ENCODE results near the gene CEP164.
"Not testable (repeated sequence)": the region's sequence is repeated elsewhere in the genome, so short reads cannot be mapped to it uniquely, and the experiment has no call there.

Gene CEP164

DNA sequence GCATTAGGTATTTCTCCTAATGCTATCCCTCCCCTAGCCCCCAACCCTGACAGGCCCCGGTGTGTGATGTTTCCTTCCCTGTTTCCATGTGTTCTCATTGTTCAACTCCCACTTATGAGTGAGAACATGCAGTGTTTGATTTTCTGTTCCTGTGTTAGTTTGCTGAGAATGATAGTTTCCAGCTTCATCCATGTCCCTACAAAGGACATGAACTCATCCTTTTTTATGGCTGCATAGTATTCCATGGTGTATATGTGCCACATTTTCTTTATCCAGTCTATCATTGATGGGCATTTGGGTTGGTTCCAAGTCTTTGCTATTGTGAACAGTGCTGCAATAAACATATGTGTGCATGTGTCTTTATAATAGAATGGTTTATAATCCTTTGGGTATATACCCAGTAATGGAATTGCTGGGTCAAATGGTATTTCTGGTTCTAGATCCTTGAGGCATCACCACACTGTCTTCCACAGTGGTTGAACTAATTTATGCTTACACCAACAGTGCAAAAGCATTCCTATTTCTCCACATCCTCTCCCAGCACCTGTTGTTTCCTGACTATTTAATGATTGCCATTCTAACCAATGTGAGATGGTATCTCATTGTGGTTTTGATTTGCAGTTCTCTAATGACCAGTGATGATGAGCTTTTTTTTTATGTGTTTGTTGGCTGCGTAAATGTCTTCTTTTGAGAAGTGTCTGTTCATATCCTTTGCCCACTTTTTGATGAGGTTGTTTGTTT is 71.6 kb downstream of the CEP164 start:
- not testable (repeated sequence) for DNase-seq

DNA sequence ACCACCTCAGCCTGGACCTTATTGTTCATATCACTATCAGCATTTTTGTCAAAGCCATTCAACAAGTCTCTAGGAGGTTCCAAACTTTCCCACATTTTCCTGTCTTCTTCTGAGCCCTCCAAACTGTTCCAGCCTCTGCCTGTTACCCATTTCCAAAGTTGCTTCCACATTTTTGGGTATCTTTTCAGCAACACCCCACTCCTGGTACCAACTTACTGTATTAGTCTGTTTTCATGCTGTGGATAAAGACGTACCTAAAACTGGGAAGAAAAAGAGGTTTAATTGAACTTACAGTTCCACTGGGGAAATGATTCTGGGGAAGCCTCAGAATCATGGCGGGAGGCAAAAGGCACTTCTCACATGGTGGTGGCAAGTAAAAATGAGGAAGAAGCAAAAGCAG is 78.2 kb downstream of the CEP164 start:
- not testable (repeated sequence) for DNase-seq

DNA sequence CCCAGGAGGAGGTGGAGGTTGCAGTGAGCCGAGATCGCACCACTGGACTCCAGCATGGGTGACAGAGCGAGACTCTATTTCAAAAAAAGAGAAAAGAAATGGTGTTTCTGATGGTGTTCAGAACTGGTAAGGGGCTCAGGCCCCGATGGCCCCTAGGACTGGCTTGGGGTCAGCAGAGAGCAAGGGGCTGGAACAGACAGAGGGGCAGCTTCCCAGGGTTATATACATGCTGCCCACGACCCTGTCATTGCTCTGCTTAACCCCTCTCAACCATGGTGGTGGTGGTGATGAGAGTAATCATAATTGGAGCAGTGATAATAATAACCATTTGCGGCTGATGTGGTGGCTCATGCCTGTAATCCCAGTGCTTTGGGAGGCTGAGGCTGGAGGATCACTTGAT is 79.4 kb downstream of the CEP164 start:
- no peak for DNase-seq

DNA sequence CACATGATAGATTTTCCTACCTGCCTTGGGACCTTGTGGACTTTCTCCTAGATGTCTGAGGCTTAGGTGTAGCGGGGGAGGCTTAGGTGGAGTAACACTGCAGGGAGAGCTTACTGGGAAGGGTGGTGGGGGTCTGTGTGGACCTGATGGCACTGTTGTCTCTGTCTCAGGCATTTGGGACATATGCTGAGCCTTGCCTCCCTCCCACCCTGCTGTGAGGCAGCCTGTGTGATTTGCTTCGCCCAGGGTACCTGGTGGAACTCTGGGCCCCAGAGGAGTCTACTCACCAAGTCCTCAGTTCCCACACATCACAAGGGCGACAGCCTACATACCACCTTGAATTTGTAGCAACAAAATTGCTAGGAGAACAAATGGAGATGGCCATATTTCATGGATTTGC is 80.7 kb downstream of the CEP164 start:
- no peak for DNase-seq

DNA sequence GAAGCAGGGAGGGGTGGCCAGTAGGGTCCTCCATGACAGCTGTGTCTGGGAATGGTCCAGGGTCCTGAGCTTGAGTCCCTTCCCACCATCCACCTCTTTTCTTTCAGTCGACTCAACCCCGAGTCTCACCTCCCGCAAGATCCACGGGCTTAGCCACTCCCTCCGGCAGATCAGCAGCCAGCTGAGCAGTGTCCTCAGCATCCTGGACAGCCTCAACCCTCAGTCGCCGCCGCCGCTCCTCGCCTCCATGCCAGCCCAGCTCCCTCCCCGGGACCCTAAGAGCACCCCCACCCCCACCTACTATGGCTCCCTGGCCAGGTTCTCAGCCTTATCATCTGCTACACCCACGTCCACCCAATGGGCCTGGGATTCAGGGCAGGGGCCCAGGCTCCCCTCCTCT is 81.9 kb downstream of the CEP164 start:
- DNase-seq, result no peak

DNA sequence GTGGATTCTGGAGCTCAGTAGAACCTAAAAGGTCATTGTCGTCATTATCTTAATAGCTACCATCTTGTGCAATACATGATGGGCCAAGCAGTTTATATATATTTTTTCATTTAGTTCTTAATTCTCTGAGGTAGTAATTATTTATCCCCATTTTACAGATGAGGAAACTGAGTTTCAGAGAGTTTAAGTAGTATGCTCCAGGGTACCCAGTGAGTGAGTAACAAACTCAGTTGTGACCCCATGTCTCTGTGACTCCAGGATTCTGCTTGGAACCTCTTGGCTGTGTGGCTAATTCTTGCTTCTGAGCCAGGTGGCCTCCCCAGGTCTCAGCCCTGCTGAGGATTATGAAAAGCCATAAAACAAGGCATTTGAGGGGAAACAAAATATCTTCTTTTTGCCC is 82.6 kb downstream of the CEP164 start:
- DNase-seq, result no peak

DNA sequence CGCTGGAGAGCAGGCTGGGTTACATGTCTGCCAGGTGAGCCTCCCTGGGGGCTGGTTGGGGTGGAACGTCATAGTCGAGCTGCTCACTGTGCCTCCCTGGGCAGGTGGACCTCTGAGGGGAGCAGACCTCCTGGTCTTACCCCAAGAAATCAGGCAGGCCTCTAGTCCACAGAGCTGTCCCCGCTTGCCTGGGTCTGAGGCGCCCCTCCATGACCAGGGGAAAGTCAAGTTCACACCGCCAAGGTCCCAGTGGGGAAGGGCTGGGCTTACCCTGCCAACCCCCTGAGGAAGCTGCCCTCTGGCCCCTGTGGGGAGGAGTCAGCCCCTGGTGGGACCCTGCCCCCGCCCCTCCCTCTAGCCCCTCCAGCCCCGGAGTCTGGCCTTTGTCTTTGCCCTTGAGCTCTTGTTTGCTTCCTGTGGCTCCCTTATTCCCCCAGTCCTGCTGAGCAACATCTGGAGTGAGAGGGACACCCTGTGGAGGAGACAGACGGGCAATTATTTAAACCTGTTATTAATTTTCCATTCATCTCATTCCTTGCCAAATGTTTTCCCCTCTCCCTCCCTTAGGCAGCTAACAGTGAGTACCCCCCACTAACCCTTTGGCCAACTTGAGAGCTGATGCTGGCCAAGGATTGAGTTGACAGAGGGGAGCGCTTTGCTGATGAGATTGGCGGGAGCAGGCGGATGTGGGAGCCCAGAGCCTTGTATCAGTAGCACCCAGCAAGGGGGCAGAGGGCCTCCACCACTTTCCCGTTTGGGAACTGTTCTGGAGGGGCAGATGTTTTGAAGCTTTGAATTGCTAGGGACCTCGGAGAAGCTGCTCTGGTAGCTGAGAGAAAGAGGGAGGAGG is 83.4 kb downstream of the CEP164 start:
- DNase-seq, result no peak

DNA sequence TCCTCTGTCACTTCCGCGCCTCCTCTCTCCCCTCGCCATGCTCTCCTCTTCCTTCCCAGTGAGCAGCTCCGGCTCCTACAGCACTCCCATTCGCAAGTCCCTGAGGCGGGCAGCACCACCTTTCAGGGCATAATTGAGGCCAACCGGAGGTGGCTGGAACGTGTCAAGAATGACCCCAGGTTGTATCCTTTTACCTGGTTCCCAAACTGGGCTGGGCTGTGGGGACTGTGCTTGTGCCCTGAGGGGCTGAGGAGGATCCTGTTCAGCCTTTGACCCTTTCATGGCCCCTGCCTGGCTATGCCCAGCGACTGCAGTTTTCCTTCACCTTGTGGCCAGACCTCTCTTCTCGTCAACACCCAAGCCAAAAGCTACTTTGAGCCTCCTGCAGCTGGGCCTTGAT is 84.1 kb downstream of the CEP164 start:
- DNase-seq, result no peak

DNA sequence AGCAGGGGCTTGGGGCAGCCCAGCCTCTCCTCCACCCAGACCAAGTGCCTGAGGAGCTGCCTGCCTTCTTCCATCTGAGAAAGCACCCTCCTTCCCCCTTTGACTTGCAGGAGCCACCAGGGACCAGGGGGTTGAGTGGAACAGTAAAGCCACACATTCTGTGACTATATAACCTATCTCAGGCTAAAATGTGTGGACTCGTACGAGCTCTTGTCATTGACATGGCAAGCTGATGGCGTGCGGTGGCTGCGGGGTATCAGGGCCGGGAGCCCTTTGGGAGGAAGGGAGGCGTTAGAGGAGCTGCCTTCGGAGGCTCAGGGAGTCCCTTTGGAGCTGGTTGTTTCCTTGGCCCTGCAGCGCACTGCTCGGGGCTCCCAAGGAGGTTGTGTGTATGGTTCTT is 84.5 kb downstream of the CEP164 start:
- DNase-seq, result no peak

DNA sequence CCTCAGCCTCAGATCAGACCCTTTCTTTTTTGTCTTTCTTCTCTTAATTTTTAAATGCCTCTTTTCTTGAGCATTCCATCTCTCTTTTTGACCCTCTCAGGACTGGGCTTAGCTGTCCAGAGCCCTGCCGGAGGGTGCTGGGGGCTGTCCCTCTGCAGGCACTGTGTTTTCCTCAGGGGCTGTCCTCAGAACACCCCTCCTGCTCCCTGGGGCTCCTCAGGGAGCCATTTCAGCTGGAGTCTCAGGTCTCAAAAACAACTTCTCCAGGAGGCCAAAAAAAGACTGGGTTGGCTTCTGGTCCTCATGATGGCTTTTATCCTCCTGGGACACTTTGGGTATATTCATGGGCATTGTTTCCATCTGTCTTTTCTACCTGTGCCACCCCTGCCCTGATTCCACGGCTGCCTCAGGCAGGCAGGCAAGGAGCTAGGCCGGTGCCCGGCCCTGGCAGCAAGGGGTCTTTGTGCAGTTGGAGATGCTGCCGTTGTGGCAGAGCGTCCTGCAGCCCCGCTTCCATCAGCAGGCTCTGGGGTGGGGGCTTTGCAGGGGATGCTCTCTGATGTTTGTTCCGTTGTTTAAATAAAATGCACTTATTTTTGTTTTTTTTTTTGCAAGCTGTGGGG is 85.1 kb downstream of the CEP164 start:
- no peak for DNase-seq

DNA sequence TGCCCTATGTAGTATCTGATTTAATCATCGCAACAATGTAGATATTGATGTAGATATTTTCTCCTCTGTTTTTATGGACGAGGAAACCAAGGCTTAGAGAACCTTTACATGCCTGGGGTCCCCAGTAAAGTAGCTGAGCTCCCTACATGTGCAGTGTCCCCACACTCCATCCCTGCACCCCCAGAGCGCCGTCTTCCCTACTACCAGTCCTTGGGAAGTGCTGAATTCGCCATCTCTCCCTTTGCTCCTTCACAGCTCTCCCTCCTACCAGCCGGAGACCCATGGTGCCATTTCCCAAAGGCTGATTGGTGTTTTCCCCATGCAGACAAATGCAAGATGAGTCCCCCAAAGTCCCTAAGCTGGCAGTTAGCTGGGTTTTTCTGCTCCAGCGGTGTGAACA is 86.0 kb downstream of the CEP164 start:
- DNase-seq, result no peak

DNA sequence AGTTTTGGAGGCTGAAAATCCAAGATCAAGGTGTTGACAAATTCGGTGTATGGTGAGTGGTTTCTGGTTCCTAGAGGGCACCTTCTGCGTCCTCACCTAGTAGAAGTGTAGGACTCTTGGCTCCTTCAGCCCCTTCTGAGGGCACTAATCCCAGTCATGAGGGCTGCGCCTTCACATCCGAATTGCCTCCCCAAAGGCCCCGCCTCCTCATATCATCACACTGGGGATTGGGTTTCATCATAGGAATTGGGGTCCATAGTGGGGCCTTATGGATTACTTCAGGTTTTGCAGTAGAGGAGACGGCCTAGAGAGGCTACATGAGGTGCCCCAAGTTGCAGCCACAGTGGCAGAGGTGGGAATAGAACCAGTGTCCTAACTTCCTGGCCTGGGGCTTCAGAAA is 87.1 kb downstream of the CEP164 start:
- DNase-seq, result no peak

DNA sequence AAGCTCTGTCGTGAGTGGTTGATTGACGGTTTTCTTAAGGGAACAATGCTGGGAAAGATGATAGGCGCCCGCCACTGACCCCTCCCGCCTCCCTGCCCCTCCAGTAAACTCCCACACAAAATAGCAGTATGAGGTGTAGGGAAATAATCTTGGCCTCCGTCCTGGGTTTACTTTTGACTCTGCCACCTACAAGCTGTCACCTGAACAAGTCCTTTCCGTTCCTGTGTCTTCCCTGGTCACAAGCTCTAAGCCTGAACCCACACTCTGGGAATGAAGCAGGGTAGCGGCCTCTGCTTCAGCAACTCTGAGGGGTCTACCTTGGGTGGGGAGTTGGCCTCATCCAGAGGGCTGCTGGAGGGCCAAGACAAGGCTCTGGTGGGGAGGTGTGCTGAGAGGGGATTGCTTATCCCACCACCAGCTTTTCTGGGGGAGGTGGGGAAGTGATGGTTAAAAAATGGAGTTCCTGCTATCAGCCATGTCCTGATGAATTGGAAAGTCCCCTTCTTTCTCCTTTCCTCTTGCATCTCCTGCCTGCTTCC is 87.8 kb downstream of the CEP164 start:
- DNase-seq, result no peak

DNA sequence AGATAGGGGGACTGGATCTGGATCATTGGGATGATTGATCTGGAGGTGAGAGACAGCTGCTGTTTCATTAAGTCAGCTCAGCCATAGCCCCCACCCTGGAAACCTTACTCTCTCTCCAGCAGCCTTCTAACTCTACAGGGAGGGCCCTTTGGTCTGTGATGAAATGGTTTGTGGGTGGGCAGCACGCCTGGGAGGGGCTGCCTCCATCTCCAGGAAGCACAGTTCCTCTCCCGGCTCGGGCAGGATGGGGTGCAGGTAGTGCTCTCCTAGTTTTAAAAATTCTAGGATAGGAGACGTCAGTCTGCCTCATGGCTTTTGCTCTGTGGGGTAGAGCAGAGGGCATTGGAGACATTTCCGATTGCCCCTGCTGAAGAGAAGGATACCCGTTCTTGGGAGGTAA is 89.7 kb downstream of the CEP164 start:
- DNase-seq, result no peak

DNA sequence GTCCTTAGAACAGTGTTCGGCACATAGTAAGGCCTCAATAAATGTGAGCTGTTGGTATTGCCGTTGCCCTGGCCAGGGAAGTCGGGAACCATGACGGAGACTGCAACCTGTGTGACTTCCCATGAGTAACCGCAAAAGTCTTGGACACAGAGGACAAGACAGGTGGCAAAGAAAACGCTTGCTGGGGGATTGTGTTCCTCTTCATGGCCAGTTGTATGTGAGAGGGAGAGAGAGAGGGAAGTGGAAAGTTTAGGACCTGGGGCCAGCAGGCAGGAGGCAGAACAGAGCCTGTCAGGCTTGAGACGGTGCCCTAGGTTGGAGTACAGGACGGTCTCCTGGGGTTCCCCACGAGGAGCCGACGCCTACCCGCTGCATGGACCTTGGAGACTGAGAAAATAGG is 90.2 kb downstream of the CEP164 start:
- DNase-seq, result no peak

DNA sequence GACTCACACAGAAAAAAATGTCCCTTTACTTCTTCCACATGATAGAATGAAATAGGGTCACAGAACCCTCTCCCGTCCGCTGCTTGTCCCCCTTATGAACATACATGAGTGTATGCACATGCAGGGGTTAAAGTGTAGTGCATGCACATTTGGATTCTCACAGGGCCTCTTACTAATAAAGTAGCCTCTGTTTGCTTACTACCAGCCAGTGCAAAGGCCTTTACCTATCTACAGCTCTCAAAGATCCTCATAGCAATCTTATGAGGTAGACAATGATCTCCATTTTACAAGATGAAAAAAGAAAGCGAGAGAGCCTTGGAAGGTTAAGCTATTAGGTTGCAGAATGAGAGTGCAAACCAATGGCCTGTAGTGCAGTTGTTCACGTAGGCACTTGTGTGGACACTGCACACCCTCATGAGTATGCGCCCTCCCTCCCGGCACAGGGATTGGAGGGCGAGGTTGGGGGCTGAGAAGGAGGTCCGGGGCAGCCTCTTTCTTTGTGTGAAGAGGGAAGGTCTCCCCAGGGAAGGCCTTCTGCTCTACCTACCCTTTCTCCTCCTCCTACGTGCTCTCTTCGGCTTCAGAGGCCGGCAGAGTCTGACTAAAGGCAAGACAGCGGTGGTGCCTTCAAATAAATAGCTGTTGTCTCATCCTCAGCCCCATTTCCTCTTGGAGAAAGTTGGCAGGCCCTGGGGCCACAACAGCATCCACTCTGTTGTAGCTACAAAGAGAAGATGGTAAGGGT is 91.3 kb downstream of the CEP164 start:
- DNase-seq, result no peak

DNA sequence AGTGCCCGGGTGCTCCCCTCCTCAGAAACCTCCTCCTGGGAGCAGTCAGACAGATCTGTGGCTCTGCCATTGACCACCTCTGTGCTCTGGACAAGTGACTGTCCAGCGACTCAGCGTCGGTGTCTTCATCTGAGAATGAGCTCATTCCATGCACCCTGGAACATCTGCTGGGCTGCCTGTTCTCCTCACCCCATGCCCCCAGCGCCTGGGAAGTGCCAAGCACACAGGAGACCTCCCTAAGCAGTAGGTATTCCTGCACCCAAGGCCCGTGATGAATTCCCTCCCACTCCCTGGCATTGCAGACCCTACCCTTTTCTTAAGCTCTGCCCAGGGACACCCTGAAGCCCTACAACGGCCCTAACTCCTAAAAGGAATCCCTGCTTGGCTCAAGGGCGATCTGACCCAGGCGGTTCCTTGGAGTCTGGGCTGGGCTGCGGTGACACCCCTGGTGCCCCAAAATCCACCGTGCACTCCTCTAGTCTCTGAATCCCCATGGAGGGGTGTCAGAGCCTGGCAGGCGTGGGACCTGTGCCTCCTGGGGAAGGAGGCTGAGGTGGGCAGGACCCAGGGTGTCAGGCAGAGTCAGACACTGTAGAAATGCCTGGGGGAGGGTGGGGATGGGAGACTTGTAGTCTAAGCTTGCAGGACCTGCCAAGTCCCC is 92.0 kb downstream of the CEP164 start:
- DNase-seq, result no peak

DNA sequence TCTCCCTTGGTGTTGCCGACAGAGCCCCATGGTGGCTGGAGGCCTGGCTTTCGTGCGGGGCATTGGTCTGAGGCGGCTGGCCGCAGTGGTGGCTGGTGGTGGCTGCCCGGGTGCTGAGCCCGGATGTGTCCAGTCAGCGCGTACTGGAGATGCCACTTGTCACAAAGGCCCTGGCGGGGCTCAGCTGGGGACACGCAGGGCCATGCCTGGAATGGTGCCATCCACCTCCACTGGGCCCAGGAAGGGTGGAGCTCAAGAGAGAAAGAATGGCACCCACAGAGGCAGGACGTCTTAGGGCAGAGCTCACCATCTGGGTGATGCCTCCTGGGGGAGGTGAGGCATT is 92.5 kb downstream of the CEP164 start:
- DNase-seq, result no peak

DNA sequence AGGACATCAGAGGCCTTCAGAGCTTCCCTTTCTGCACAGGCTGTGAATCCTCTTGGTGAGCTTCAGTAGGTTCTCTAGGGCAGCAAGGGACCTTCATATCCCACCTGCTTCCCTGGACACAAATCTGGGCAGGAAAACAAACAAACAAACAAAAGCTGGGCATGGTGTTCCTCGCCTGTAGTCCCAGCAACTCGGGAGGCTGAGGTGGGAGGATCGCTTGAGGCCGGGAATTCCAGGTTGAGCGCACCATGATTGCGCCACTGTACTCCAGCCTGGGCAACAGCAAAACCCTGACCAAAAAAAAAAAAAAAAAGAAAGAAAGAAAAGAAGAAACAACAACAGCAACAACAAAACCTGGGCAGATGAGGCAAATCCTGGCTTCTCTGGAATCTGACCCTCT is 92.9 kb downstream of the CEP164 start:
- no peak for DNase-seq

DNA sequence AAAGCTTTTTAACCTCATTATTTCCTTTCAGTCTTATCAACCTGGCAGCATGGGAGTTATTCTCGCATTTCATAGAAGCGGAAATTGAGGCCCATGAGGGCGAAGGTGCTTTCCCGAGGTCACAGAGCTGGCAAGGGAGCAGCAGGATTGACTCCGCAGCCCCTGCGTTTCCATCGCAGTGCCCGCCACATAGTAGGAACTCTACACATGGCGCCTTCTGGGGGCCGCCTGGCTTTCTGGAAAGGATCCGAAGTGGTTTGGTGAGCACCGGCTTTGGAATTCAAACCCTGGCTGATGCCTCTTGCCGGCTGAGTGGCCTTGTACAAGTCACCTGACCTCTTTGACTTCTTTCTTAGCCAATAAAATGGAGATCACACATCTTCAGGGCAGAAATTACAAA is 93.4 kb downstream of the CEP164 start:
- DNase-seq, result no peak

DNA sequence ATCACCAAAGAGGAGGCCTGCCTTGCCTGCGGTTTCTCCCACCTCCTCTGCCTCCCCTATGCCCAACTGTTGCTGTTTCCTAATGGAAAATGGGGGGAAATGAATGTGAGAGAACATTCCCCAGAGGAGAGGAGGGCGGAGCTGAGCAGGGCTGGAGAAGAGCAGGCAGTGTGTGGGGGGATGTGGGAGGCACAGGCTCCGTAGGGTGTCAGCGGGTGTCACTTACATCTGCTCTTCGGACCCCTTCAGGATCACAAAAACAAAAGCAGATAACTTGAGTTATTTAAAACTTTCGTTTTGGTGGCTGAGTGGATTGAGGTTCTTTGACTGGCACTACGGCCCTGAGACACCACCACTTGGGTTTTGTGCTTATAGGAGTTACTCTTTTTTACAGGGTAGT is 93.8 kb downstream of the CEP164 start:
- DNase-seq, result no peak

DNA sequence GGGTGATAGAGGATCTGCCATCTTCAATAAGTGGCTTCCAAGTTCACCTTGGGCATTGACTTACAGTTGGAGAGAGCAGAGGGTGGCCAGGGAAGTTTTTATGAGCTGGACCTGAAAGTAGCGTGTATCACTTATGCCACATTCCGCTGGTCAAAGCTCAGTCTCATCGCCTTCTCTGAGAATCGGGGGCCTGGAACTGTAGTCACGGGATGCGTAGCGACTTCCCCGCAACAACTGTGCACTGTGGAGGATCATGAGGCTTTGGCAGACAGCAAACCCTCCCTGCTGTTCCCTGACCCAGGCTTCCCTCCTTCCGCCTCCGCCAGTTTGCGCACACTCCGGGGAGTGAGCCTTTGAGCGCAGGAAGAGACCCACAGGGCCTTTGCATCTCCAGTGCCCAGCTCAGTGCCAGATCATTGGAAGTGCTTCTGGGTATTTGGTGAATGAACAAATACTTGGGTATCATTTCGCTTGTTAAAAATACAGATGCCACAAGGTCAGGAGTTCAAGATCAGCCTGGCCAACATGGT is 95.5 kb downstream of the CEP164 start:
- DNase-seq, result no peak

Data from central memory CD4-positive, alpha-beta T cell (primary cell).